BJ (cell line): Measurements from ENCODE around the gene TRIM2. TPM values are rescaled to one million over a fixed set of nuclear protein-coding genes. Genes with fewer than 3 reads are reported as not detected.

Experiments
- CTCF ChIA-PET: fragments of 350-600 bp; formaldehyde crosslinking; extraction: SDS; loops from one replicate; lab custom pipeline; 2021; ENCODE audit warnings: antibody characterized with exemption, inconsistent platforms; lab: Yijun Ruan, JAX
- POLR2A ChIA-PET: fragments of 300-600 bp; sonication (Branson Sonifier 250); formaldehyde crosslinking; extraction: SDS; loops from one replicate; lab custom pipeline; 2021; ENCODE audit warnings: antibody characterized with exemption; lab: Charles Lee
- DNase-seq: peaks from one replicate; pipeline ENCODE4 v3.0.0-alpha.2; 2011; ENCODE audit warnings: low read depth
- H3K27me3 ChIP-seq: 2 replicates; pipeline ENCODE4 v1.6.0; 2011; ENCODE audit warnings: low read length; ENCODE audit not compliant: control insufficient read depth, insufficient read depth
- H3K36me3 ChIP-seq: 2 replicates; pipeline ENCODE4 v1.5.1; 2011; ENCODE audit warnings: low read length; ENCODE audit not compliant: control insufficient read depth, insufficient read depth
- H3K4me3 ChIP-seq: 2 replicates; pipeline ENCODE4 v1.5.1; 2011; ENCODE audit warnings: low read depth, mild to moderate bottlenecking, control low read depth, low read length
- CTCF ChIP-seq: IDR thresholded peaks from 2 replicates; pipeline ENCODE4 v1.5.1; 2011; ENCODE audit warnings: low read depth, mild to moderate bottlenecking, control low read depth, inconsistent platforms, low read length, moderate library complexity; ENCODE audit not compliant: insufficient read depth
- polyA plus RNA-seq: library from polyadenylated mRNA; depleted of rRNA; stranded (reverse); fragments of >200 nt; gene quantifications from 2 replicates; pipeline ENCODE4 v1.2.3, GENCODE V29; 2011

Gene TRIM2
- polyA plus RNA-seq, 1 experiment: 34.1 TPM

GRCh38 chr4:153209410-153209809, 5.2 kb downstream of the TRIM2 start:
- H3K27me3 ChIP-seq: no peaks in the 10 kb centered on the region
- no peak overlapping the region for H3K4me3 ChIP-seq
- CTCF ChIA-PET: interaction anchor here (1.1 kb wide), 1 partner anchor 8 kb away, joined by 3 read pairs; no protein-coding TSS in a partner anchor
- no peak for DNase-seq
- no peak for TF ChIP-seq CTCF
- POLR2A ChIA-PET: no interaction called here
- no peaks in the 10 kb centered on the region for H3K36me3 ChIP-seq

GRCh38 chr4:153210727-153211126, 6.5 kb downstream of the TRIM2 start:
- no peak for DNase-seq
- no peaks in the 10 kb centered on the region for H3K27me3 ChIP-seq
- POLR2A ChIA-PET: no interaction called here
- no peaks in the 10 kb centered on the region for H3K36me3 ChIP-seq
- no peak for TF ChIP-seq CTCF
- H3K4me3 ChIP-seq: no peak overlapping the region
- CTCF ChIA-PET: interaction anchor here (0.8 to 1.5 kb wide), 4 partner anchors 9 to 68 kb away, joined by 3 to 4 read pairs (median 4); no protein-coding TSS in a partner anchor

GRCh38 chr4:153211986-153212728, 7.9 kb downstream of the TRIM2 start:
- CTCF ChIA-PET: interaction anchor here (0.7 to 1.9 kb wide), 5 partner anchors 12 to 106 kb away, joined by 3 to 8 read pairs (median 3); no protein-coding TSS in a partner anchor

GRCh38 chr4:153212736-153213135, 8.5 kb downstream of the TRIM2 start:
- ChIA-PET POLR2A (interaction anchor here (1.0 kb wide), 1 partner anchor 11 kb away, joined by 3 read pairs; no protein-coding TSS in a partner anchor), CTCF (interaction anchor here (0.7 to 1.9 kb wide), 5 partner anchors 11 to 105 kb away, joined by 3 to 8 read pairs (median 3); no protein-coding TSS in a partner anchor)
- DNase-seq: no peak
- Histone ChIP-seq H3K4me3 (no peak overlapping the region), H3K27me3 (no peaks in the 10 kb centered on the region), H3K36me3 (no peaks in the 10 kb centered on the region)
- no peak for TF ChIP-seq CTCF

More at GRCh38 chr4:153211986-153212728, 7.9 kb downstream of the TRIM2 start:
- POLR2A ChIA-PET: interaction anchor here (1.0 kb wide), 1 partner anchor 11 kb away, joined by 3 read pairs; no protein-coding TSS in a partner anchor
- no peak for TF ChIP-seq CTCF
- Histone ChIP-seq H3K27me3 (no peaks in the 10 kb centered on the region), H3K36me3 (no peaks in the 10 kb centered on the region), H3K4me3 (no peak overlapping the region)
- DNase-seq: no peak

GRCh38 chr4:153215921-153216320, 11.7 kb downstream of the TRIM2 start:
- DNase-seq: no peak

More at GRCh38 chr4:153215921-153216320, 11.7 kb downstream of the TRIM2 start:
- H3K36me3 ChIP-seq: no peaks in the 10 kb centered on the region
- H3K4me3 ChIP-seq: no peak overlapping the region
- no peak for TF ChIP-seq CTCF
- no peaks in the 10 kb centered on the region for H3K27me3 ChIP-seq
- ChIA-PET CTCF (interaction anchor here (0.9 to 1.1 kb wide), 3 partner anchors 8 to 55 kb away, joined by 3 read pairs; no protein-coding TSS in a partner anchor), POLR2A (no interaction called here)
